K562 (cell line): ENCODE data around the gene MCTS1. TPM values are rescaled to one million over a fixed set of nuclear protein-coding genes. Genes with fewer than 3 reads are reported as not detected.

Experiments
- BACH1 ChIP-seq: fragments of 200-800 bp; sonication (Bioruptor generic); IDR thresholded peaks from 2 replicates; pipeline ENCODE4 v1.6.1; 2016; ENCODE audit warnings: missing genetic modification characterization, missing compliant biosample characterization
- E2F1 ChIP-seq: sonication (generic); formaldehyde crosslinking; IDR thresholded peaks from 2 replicates; pipeline ENCODE4 v1.8.1; 2023; ENCODE audit warnings: mild to moderate bottlenecking, missing genetic modification reagents, moderate library complexity
- HSF4 ChIP-seq: fragments of 250-450 bp; sonication (Bioruptor Pico); IDR thresholded peaks from 2 replicates; pipeline ENCODE4 v2.1.2; 2022; ENCODE audit warnings: mild to moderate bottlenecking, moderate library complexity, borderline replicate concordance
- MAFF ChIP-seq: IDR thresholded peaks from 2 replicates; pipeline ENCODE4 v1.6.1; 2012; ENCODE audit warnings: low read length, improper control_type of control experiment
- MAFK ChIP-seq: IDR thresholded peaks from 2 replicates; pipeline ENCODE4 v1.6.1; 2011; ENCODE audit warnings: low read length, improper control_type of control experiment
- MBD2 ChIP-seq: sonication (generic); IDR thresholded peaks from 2 replicates; pipeline ENCODE4 v1.6.1; 2016; ENCODE audit warnings: low read depth, borderline replicate concordance
- MEF2A ChIP-seq: IDR thresholded peaks from 2 replicates; pipeline ENCODE4 v1.6.1; 2011; ENCODE audit warnings: low read depth, mild to moderate bottlenecking, low read length, moderate library complexity; ENCODE audit not compliant: control insufficient read depth
- NR1H2 ChIP-seq: sonication (generic); formaldehyde crosslinking; IDR thresholded peaks from 2 replicates; pipeline ENCODE4 v1.4.0; 2020; ENCODE audit warnings: mild to moderate bottlenecking, missing genetic modification reagents
- PRDM10 ChIP-seq: fragments of 450-650 bp; IDR thresholded peaks from 2 replicates; pipeline ENCODE4 v1.6.1; 2018; ENCODE audit not compliant: partially characterized antibody
- RAD51 ChIP-seq: fragments of 450-650 bp; IDR thresholded peaks from 2 replicates; pipeline ENCODE4 v1.7.1; 2016; ENCODE audit warnings: low read depth, mild to moderate bottlenecking, borderline replicate concordance
- SAFB ChIP-seq: fragments of 200-400 bp; formaldehyde crosslinking; IDR thresholded peaks from 2 replicates; pipeline ENCODE4 v1.6.1; 2017; ENCODE audit warnings: low read depth, low read length, borderline replicate concordance
- SETDB1 ChIP-seq: IDR thresholded peaks from one replicate; pipeline ENCODE4 v1.6.1; 2012; ENCODE audit warnings: low read length, control low read depth, inconsistent platforms
- SRF ChIP-seq, 2 experiments: fragments of 250-450, 450-650 bp in 1 of 2; sonication (Bioruptor Pico) in 1 of 2; sonication (generic) in 1 of 2; formaldehyde crosslinking; IDR thresholded peaks; 2 replicates each; pipeline versions ENCODE4 v1.5.0 to v1.5.1; 2020 to 2022; ENCODE audit warnings: mild to moderate bottlenecking in 1 of 2, missing genetic modification reagents in 1 of 2
- STAT6 ChIP-seq: sonication (generic); formaldehyde crosslinking; IDR thresholded peaks from 2 replicates; pipeline ENCODE4 v1.8.1; 2023; ENCODE audit warnings: mild to moderate bottlenecking, missing genetic modification reagents
- SUPT5H ChIP-seq: fragments of 450-650 bp; IDR thresholded peaks from 2 replicates; pipeline ENCODE4 v1.6.1; 2016
- TAL1 ChIP-seq: fragments of 450-650 bp; IDR thresholded peaks from 2 replicates; pipeline ENCODE4 v1.6.1; 2016; ENCODE audit warnings: mild to moderate bottlenecking
- TCF7 ChIP-seq: sonication (generic); IDR thresholded peaks from 2 replicates; pipeline ENCODE4 v1.6.1; 2016; ENCODE audit warnings: antibody characterized with exemption, borderline replicate concordance
- ZBTB9 ChIP-seq: fragments of 450-650 bp; formaldehyde crosslinking; IDR thresholded peaks from 2 replicates; pipeline ENCODE4 v1.4.0; 2020; ENCODE audit warnings: mild to moderate bottlenecking, moderate library complexity
- polyA plus RNA-seq, 8 experiments: library from polyadenylated mRNA; depleted of rRNA in 4 of 8; stranded (reverse) in 5 of 8; unstranded in 3 of 8; fragments of >200 nt; fragmentation: Nextera tagmentation in 2 of 8; fragmentation: Illumina TruSeq in 1 of 8; extraction: Ambion mirVana in 2 of 8; extraction: Trizol in 1 of 8; gene quantifications; 2 replicates each; pipeline versions ENCODE4 v1.2.1 to v1.2.3, GENCODE V29; 2011 to 2014; ENCODE audit warnings: inconsistent platforms in 1 of 8, missing spikeins in 1 of 8
- total RNA-seq, 7 experiments: library from RNA; depleted of rRNA in 6 of 7; stranded (reverse); fragments of >200 nt in 6 of 7; fragmentation: Illumina TruSeq in 2 of 7; extraction: Trizol in 2 of 7; gene quantifications; 2 replicates each; pipeline versions ENCODE4 v1.2.1 to v1.2.3, GENCODE V29; 2011 to 2021; ENCODE audit warnings: low replicate concordance in 1 of 7

The MCTS1 gene
- total and polyA plus RNA-seq, 9 of the 15 experiments (the other 6 are each of a cell fraction or from before 2014, with no cell fraction given): 65.3 to 300 (median 152) TPM

- no peak for TF ChIP-seq STAT6 (CRISPR knock-in tag)
- no peak for TF ChIP-seq SAFB
- no peak for TF ChIP-seq NR1H2 (CRISPR knock-in tag)
- no peak for TF ChIP-seq MAFF
- TF ChIP-seq SETDB1: no peak
- TF ChIP-seq HSF4 (CRISPR knock-in tag): no peak
- no peak for TF ChIP-seq MBD2
- no peak for TF ChIP-seq RAD51
- no peak for TF ChIP-seq TAL1
- TF ChIP-seq TCF7: no peak
- TF ChIP-seq ZBTB9: no peak
- TF ChIP-seq MEF2A: 0 out of 2 replicates have a peak, but pooled peaks have one; percentile 21
- no peak for TF ChIP-seq SRF (CRISPR knock-in tag; IDR thresholded peaks at IDR 0.05)
- no peak for TF ChIP-seq E2F1
- TF ChIP-seq PRDM10: peak; percentile 86
- TF ChIP-seq MAFK: no peak; the same call in 1 of the 2 replicates
- TF ChIP-seq SUPT5H: peak; percentile 76
- no peak for TF ChIP-seq BACH1 (tag)
Measured at GRCh38 chrX:120603707-120604360, at the start of gene MCTS1 (continued).
